HG02938 (cell line): ENCODE results near the gene UBASH3B.
"Not testable (repeated sequence)": the region's sequence is repeated elsewhere in the genome, so short reads cannot be mapped to it uniquely, and the experiment has no call there.

Source experiments
- ATAC-seq: cut with Tn5 transposase; IDR thresholded peaks from one replicate; pipeline ENCODE4 v1.9.1; 2021; ENCODE audit warnings: mild to moderate bottlenecking, moderate library complexity; ENCODE audit not compliant: unreplicated experiment

UBASH3B gene

DNA sequence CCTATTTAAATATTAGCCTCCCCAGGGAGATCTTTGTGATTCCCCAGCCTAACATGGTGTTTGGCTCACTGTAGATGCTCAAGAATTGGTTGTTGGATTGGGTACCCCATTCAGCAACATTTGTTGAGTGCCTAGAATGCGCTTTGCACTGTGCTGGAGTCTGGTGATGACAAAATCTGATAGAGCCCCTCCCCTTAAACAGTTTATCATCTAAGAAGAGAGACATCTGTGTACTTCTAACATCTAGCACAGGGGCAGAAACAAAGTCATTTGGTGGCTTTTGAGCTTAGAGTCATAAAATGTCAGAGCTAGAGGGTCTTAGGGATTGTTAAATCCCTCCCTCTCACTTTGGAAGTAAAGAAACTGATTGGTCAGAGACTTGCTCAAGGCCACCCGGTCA, 73.0 kb downstream of the UBASH3B start:
- no peak for ATAC-seq

DNA sequence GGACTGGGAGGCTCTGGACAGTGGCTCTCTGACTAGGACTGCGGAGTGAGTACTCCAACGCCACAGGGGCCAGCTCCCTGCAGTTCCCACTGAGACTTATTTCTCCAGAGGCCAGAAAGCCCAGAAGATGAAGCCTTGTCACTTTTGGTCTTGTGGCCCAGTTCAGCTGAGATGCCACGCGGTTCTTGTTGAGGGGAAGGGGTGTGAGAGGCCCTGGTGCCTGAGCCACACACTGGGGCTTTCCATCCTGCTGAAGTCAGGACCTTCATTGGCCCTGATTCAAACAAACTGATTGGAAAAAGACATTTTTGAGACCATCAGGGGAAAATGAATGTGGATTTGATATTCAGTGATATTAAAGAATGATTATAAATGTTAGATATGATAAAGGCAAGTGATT, 73.6 kb downstream of the UBASH3B start:
- ATAC-seq = no peak

DNA sequence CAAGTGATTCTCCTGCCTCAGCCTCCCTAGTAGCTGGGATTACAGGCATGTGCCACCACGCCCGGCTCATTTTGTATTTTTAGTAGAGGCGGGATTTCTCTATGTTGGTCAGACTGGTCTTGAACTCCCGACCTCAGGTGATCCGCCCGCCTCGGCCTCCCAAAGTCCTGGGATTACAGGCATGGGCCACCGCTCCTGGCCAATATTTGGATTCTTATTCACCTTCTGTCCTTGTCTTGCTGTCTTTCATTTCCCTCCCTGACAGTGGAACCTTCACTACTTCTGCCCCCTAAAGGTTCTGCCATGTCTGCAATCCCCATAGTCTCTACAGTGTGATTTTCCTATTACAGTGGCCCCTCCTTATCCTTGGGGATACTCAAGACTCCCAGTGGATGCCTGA, 75.2 kb downstream of the UBASH3B start:
- ATAC-seq = not testable (repeated sequence)

DNA sequence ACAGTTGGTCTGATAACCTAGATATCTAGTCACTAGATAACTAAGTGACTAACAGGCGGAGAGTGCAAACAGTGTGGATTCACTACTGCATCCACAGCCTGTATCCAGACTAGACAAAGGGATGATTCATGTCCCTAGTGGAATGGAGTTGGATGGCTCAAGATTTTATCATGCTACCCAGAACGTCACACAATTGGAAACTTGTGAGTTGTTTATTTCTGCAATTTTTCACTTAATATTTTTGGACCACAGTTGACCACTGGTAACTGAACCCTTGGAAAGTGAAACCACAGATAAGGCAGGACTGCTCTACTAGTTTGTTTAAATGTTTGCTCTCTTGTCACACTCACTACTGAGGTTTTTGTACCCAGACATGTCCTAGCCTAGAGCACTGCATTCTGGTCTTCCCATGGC, 76.0 kb downstream of the UBASH3B start:
- ATAC-seq = no peak

DNA sequence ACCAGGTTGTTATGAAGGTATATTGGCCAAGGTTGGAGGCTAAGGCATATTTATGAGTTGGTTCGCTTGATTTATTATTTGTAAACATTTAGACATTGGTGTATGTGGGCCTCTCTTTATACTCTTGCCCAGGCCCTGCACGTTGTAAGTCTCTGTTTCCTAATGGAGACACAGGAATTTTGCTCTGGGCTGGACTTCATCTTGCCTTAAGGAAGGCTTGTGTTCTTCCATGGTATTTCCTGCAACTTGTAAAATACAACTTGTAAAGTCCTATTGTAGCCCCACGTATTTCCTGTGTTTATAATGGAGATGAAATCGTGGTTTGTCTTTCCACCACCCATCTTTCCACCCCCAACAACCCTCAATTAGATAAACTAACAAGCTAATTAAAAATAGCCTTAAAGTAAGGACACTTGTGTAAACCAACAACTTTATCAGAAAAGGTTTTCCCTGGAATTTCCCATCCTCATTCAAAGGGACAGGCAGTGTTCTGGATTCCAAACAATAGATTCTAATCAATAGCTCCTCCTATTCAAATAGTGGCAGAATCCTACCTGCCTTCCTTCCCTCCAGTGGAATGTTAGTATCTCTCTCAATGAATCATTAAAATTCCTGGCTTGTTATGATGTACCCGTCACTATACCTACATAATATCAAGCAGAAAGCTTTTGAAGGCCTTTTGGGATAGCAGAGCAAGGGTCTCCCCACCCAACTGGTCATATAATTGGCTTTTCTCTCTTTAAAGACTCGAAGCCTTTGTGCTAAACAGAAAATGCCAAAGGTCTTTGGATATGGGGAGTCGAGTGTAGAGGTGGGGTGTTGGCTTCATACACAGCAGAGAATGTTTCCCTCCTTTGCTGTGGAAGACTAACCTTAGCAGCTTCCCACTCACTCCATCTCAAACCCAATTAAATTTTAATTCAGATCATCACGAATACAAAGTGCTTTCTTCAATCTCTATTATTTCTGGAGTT, 77.1 kb downstream of the UBASH3B start:
- no peak for ATAC-seq

DNA sequence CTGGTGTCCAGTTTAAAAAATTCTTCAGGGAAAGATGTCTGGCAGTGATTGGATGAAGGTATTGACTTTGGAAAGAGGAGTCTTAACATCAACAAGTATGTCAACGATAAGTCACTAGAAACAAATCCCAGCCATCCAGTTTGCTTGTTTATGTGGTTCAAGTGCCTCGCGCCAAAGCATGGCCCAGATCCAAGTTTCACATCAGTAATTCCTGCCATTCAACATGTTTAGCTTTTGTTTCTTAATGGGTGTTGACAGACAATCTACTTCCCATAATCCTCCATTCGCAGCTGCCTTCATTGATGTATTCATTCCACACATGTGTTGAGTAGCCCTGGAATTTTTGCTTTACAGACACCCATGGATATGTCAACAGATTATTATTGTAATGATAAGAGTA, 77.8 kb downstream of the UBASH3B start:
- no peak for ATAC-seq

DNA sequence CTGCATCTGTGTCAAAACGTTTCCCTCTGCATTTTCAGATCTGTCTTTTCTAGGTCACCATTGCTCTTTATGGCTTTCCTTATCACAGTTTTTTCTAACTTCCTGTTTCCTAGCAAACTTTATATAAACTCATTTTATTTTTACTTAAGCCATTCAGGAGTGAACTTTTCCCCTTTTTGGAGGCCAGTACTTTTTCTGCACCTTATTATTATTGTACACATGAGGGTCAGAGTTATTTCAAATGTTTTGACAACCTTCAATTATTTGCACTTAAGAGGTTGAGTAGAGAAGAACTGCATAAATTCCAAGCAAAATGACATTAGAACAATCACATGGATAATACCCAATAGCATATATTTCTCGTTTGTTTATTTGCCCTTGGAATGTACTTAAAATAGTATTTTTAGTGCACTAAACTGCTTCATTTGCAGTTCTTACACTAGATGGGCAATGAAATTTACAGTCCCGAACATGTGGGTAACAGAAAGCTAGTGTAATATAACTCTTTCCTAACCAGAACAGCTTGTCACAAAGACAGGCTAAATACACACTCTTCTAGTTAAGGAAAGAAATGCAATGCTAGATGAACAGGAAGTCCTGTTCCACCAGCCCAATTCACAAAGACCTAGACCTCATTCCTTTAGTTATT, 79.5 kb downstream of the UBASH3B start:
- no peak for ATAC-seq

DNA sequence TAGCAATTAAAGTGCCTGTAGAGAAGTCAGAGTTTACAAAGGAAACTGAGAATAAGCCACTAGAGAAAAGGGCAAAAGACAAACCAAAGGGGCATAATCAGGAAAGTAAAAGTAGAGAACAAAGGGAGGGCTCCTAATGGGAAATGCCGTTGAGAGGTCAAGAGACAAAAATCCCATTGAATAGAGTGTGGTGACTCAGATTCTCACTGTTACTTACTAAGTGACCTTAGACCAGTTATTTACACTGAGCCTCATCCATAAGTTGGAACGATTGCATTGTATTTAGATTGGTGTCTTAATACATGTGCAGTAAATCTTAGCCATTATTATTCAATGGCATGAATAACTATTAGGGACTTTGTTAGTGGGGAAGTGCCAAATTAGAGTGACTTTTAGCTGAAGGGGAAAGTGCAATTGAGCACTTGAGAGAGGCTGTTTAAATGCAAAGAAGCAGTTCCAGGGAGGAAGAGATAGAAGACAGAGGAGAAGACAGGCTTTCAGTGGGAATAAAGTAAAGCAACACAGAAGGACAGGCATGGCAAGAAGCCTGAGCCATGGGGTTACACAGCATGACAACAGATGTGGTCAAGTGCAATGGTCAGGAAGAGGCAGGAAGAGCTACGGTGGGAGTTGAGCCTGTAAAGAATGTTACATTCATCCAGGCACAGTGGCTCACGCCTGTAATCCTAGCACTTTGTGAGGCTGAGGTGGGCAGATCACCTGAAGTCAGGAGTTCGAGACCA, 82.6 kb downstream of the UBASH3B start:
- ATAC-seq = no peak

DNA sequence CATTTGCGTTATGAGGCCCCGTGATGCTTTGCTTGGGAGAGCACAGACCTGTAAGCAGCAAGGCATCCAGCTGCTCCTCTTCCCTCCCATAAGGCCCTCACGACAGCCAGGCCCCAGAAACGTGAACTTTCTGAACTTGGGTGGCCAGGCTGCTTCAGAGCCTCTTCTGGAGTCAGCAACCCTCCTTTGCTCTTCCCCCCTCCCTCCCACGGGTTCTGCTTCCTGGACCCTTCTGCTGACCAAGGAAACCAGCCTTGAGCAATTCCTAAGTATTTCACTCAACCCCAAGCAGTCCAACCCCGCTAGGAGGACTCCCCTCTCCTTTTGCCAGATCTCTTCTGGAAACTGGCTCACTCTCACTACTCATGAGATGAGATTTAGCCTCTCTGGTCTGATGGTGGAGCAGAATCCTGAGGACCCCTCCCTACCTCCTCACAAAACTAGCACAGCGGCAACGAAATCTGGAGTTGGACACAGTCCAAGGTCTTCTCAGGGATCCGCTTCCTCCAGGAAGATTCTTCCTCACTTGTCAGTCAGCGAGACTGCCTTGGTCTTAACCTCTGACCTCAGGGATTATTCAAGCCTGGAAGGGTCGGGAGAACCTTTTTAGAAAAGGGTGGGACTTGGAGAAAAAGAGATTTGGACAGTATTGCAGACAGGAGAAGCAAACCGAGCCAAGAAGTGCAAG, 86.2 kb downstream of the UBASH3B start:
- no peak for ATAC-seq

DNA sequence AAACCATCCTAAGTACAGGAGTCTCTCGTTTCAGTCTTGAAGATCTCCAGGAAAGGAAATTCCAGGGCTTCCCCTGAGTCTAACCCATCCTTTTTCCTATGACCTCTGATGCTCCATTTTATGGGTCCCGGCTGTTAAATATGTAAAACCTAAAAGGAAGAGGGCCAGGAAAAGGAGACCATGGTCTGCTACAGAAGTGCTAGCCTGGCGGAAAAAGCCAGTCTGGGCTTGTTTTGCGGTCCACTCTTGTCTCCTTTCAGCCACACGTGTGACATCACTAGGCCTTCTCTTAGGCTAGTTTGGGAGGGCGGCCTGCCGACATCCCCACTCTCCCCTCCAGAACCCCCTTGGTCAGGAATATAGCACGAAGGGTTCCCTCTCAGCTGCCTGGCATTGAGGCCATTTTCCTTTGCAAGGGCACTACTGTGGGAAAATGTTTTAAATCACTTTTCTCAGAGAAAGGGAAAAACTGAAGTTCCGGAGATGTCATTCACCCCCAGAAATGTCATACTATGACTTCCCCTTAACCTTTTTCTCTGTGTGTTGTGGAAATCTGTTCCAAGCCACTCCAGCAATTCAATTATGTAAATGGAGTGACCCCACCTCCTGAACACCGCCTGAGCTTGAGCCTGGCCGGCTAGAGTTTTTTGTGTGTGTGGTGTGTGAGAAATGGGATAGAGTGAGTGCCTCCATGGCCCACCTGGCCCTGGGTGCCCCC, 86.9 kb downstream of the UBASH3B start:
- ATAC-seq = no peak

DNA sequence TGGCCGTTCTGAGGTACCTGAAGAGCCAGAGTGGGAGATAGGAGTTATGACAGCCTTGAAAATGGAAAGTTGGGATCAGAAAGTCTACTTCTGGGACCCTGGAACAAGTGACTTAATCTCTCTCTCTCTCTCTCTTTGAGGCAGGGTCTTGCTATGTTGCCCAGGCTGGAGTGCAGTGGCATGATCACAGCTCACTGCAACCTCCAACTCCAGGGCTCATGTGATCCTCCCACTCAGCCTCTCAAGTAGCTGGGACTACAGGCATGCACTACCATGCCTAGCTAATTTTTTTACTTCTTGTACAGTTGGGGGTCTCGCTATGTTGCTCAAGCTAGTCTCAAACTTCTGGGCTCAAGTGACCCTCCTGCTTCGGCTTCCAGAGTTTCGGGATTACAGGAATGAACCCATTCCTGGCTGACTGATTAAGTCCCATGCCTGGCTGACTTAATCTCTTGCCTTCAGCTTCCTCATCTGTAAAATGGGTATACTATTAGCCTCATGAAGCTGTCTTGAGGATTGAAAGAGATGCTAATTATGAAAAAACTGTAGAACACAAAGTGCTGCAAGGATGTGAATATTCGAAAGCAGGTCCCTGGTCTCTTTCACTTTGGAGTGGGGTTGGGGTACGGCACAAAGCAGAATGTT, 87.7 kb downstream of the UBASH3B start:
- ATAC-seq = no peak

- no peak for ATAC-seq
These were observed 88.4 kb downstream of the UBASH3B start for GRCh38 chr11:122743949-122744348.

DNA sequence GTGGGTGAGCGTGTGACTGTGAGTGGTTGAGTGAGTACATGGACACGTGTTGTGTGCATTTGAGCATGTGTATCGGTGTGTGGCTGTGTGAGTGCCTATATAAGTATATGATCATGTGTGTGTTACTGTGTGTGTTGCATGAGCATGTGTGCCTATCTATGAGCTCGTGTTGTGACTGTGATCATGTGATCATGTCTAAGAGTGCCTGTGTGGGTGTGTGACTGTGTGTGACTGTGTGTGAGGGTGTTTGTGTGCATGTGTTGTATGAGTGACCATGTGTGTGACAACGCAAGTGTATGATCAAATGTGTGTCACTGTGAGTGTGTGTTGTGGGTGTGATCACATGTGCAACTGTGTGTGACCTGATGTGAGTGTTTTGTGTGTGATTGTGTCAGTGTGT, 88.8 kb downstream of the UBASH3B start:
- no peak for ATAC-seq

DNA sequence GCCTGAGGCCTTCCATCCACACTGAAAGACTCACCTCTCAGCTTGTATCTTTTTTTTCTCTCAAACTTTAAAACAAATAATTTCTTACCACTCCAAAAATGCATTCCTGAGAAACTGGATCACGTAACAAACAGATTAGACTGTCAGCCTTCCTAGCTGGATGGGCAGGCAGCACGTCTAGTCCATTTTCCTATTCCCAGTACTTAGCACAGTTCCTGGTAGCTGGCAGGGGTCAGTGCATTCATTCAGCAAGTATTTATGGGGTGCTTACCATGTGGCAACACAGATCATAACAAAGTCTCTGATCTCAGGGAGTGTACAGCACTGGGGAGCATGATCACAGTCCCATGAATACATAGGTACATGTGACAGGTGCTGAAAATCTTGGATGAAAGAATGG, 89.6 kb downstream of the UBASH3B start:
- no peak for ATAC-seq

- ATAC-seq = peak; percentile 85
These were observed 90.5 kb downstream of the UBASH3B start for GRCh38 chr11:122746050-122746478.

DNA sequence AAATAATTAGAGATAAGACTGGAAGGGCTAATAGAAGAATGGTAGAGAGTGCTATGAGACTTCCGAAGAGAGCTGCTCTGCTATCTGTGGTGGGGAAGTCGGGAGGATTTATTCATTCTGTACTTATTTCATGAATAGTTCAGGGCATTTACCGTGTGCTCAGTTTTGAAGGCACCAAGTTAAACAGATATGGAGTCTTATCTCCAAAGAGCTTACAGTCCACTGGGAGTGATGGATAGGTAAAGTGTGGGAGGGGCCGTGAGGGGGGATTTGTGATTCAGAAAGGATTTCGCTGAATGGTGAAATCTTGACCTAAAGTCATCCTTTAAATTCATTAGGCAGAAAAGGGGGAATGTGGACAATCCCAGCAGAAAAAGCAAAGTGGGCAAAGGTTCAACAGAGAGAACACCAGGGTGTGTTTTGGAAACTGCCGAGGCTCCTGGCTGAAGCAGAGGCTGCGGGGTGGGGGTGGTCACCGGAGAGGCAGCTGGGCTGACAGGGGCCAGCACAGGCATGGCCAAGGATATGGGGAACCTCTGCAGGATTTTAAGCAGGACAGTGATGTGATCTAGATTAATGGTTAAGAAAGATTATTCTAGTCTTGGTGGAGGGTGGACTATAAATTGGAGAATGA, 91.2 kb downstream of the UBASH3B start:
- no peak for ATAC-seq

DNA sequence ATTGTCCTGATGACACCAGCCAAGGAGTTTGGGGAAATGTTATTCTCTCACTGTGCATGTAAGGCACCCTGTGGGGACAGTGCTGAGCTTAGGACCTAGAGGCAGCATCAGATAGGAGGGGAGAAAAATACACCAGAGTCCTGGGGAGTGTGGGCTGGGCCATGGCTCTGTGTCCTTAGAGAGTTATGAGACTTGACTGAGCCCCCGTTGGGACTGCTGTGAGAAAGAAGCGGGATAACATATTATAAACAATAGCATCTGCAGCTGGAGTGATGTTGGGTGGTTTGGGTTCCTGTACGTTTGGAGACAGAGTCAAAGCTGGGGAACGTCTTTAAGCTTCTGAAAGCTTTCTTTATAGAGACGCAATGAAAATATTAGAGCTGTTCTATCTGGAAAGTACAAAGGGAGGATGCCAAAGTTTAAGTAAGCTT, 91.8 kb downstream of the UBASH3B start:
- ATAC-seq = no peak

DNA sequence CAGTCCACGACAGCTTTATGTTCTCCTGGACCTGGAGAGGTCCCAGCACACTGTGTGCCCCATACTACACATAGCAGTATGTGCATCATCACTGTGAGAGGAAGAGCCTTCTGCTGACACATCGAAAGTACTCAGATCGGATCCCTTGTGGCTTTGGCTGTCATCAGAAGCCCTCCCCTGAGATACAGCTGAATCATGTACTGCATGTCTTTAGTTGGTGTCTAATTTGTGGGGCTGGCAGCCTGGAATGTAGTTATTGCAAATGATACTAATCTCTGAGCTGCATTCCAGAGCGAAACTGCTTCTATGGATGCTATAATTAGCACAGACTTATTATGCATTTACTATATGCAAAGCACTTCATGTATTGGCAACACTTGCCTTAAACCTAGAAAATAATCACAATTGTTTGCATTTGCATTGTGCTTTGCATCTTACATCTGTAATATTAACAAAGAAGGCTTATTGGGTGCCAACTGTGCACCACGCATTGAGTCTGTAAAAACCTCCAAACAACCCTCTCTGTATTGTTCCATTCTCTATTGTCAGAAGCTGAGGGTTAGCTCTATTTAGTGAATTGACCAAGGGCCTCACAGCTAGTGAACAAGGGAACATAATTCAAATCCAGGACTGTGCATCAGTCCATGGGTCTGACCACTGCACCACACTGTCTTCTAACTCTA, 93.6 kb downstream of the UBASH3B start:
- ATAC-seq = peak; percentile 81

GRCh38 chr11:122750049-122750448, 94.5 kb downstream of the UBASH3B start:
- ATAC-seq = no peak
